ENCODE measurements around the gene OR10T2.

DNA sequence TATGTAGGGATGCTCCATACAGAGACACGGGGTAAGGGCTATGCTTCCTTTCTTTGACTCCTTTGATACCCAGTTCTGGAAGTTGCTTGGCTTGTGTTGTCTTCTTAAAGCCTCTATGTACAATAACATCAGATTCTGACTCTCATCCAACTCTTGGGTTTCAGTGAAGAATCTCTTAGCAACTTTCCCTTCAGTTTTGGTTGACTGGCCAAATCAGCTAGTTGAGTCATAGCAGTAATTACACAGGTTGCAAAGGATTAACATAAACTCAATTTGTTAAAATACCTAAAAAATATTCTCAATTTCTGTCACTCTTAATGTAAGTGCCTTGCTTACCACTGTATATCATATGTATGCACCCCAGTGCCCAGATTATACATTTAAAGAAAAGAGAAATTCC, 36.3 kb downstream of the OR10T2 start:
- TF ChIP-seq, protein P1, sequence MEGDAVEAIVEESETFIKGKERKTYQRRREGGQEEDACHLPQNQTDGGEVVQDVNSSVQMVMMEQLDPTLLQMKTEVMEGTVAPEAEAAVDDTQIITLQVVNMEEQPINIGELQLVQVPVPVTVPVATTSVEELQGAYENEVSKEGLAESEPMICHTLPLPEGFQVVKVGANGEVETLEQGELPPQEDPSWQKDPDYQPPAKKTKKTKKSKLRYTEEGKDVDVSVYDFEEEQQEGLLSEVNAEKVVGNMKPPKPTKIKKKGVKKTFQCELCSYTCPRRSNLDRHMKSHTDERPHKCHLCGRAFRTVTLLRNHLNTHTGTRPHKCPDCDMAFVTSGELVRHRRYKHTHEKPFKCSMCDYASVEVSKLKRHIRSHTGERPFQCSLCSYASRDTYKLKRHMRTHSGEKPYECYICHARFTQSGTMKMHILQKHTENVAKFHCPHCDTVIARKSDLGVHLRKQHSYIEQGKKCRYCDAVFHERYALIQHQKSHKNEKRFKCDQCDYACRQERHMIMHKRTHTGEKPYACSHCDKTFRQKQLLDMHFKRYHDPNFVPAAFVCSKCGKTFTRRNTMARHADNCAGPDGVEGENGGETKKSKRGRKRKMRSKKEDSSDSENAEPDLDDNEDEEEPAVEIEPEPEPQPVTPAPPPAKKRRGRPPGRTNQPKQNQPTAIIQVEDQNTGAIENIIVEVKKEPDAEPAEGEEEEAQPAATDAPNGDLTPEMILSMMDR (conservative IDR thresholded peaks at IDR 0.05), result no peak
- TF ChIP-seq EZH2 (IDR thresholded peaks at IDR 0.05; ENCODE audit: low read depth), result no peak
